Endodermal cell (in vitro differentiated cells): ENCODE measurements around the gene MSL2. TPM values are rescaled to one million over a fixed set of nuclear protein-coding genes. Genes with fewer than 3 reads are reported as not detected.
"Not testable (repeated sequence)": the region's sequence is repeated elsewhere in the genome, so short reads cannot be mapped to it uniquely, and the experiment has no call there.

Source experiments
- DNase-seq: peaks from one replicate; pipeline ENCODE4 v3.0.0-alpha.2; 2017
- H3K27ac ChIP-seq: 2 replicates; pipeline ENCODE4 v1.5.1; 2013; ENCODE audit warnings: mild to moderate bottlenecking, low read depth, low read length, moderate library complexity
- H3K27me3 ChIP-seq: 2 replicates; pipeline ENCODE4 v1.6.1; 2013; ENCODE audit warnings: mild to moderate bottlenecking, low read length, moderate library complexity; ENCODE audit not compliant: insufficient read depth, control insufficient read depth, poor library complexity, severe bottlenecking
- H3K36me3 ChIP-seq: 2 replicates; pipeline ENCODE4 v1.7.0; 2013; ENCODE audit warnings: mild to moderate bottlenecking, low read length, moderate library complexity; ENCODE audit not compliant: control insufficient read depth, insufficient read depth
- H3K4me1 ChIP-seq: one replicate; pipeline ENCODE4 v1.7.0; 2013; ENCODE audit warnings: low read length; ENCODE audit not compliant: control insufficient read depth, insufficient read depth
- H3K4me3 ChIP-seq: 2 replicates; pipeline ENCODE4 v1.5.1; 2013; ENCODE audit warnings: mild to moderate bottlenecking, low read length, moderate library complexity
- H3K9ac ChIP-seq: 2 replicates; pipeline ENCODE4 v1.6.1; 2013; ENCODE audit warnings: mild to moderate bottlenecking, low read length, moderate library complexity; ENCODE audit not compliant: poor library complexity, severe bottlenecking; ENCODE audit errors: extremely low read depth
- H3K9me3 ChIP-seq: 2 replicates; pipeline ENCODE4 v1.6.1; 2013; ENCODE audit warnings: mild to moderate bottlenecking, low read length, moderate library complexity; ENCODE audit not compliant: control insufficient read depth
- H3K27ac Mint-ChIP-seq: 2 replicates; pipeline ENCODE4 v1.8.0; 2020; ENCODE audit warnings: mixed read lengths
- H3K27me3 Mint-ChIP-seq: 2 replicates; pipeline ENCODE4 v1.8.0; 2021; ENCODE audit warnings: mild to moderate bottlenecking, mixed read lengths; ENCODE audit not compliant: insufficient read depth
- H3K36me3 Mint-ChIP-seq: 2 replicates; pipeline ENCODE4 v1.8.0; 2020; ENCODE audit warnings: low read depth, mixed read lengths
- H3K4me1 Mint-ChIP-seq: 2 replicates; pipeline ENCODE4 v1.8.0; 2020; ENCODE audit warnings: mixed read lengths
- H3K4me3 Mint-ChIP-seq: 2 replicates; pipeline ENCODE4 v1.8.0; 2020; ENCODE audit warnings: mild to moderate bottlenecking, moderate library complexity, mixed read lengths
- H3K9me3 Mint-ChIP-seq: 2 replicates; pipeline ENCODE4 v1.8.0; 2020; ENCODE audit warnings: mild to moderate bottlenecking, mixed read lengths
- CTCF ChIP-seq: fragments of 200-600 bp; sonication (generic); conservative IDR thresholded peaks from 2 replicates; pipeline ENCODE4 v1.5.0; 2021; ENCODE audit warnings: antibody characterized with exemption, mild to moderate bottlenecking
- WGBS, 2 experiments: methylation state at CpG; one replicate each; pipeline versions ENCODE4 v1.1.5 to v1.1.7; 2013; ENCODE audit warnings: missing lambda C conversion rate in 2 of 2, mixed read lengths in 1 of 2; ENCODE audit not compliant: insufficient coverage in 1 of 2, insufficient read length in 1 of 2; 5-methylcytosine and 5-hydroxymethylcytosine counted together
- total RNA-seq, 2 donors: library from RNA; stranded (reverse); fragmentation: NEBNext Ultra II Directional in 1 of 2; extraction: Animal tissue kit (Norgen Biotek cat#: 25700) in 1 of 2; gene quantifications; 2 replicates in 1 of 2; 3 replicates in 1 of 2; pipeline ENCODE4 v1.2.1, GENCODE V29; 2021

Gene MSL2
- total RNA-seq, 2 donors from 2014 or later = 35.1 to 45.7 TPM

GRCh38 chr3:136171097-136171542, 25.0 kb downstream of the MSL2 start:
- Mint-ChIP-seq H3K9me3 (no peaks in the 10 kb centered on the region), H3K27me3 (no peaks in the 10 kb centered on the region), H3K36me3 (peaks cover 12% of the 10 kb centered on the region), H3K4me3 (no peak overlapping the region), H3K4me1 (peaks cover 16% of the 10 kb centered on the region), H3K27ac (no peak overlapping the region)
- no peaks in the 10 kb centered on the region for H3K27me3 ChIP-seq
- H3K4me1 ChIP-seq = peaks cover 5% of the 10 kb centered on the region
- H3K36me3 ChIP-seq = peaks cover 3% of the 10 kb centered on the region
- no peak for TF ChIP-seq CTCF
- no peak overlapping the region for H3K4me3 ChIP-seq
- 94% methylated on average over 1 of the region's 1 CpG; no CpG with 5 or more reads in 1 of the 2 experiments for WGBS, 2 experiments
- no peak overlapping the region for H3K27ac ChIP-seq
- DNase-seq = no peak
- no peak overlapping the region for H3K9ac ChIP-seq
- no peaks in the 10 kb centered on the region for H3K9me3 ChIP-seq

GRCh38 chr3:136168236-136168635, 27.9 kb downstream of the MSL2 start:
- not testable (repeated sequence) for DNase-seq, H3K4me3 Mint-ChIP-seq, H3K4me1 ChIP-seq, H3K9me3 ChIP-seq, H3K9me3 Mint-ChIP-seq, H3K9ac ChIP-seq, H3K27me3 Mint-ChIP-seq, H3K4me3 ChIP-seq, H3K27ac ChIP-seq, H3K27me3 ChIP-seq, H3K36me3 ChIP-seq, H3K27ac Mint-ChIP-seq
- Mint-ChIP-seq H3K4me1 (peaks cover 25% of the 10 kb centered on the region), H3K36me3 (peaks cover 12% of the 10 kb centered on the region)
- WGBS, 2 experiments = 96% methylated on average over 2 of the region's 4 CpGs; no CpG with 5 or more reads in 1 of the 2 experiments

- Histone ChIP-seq H3K27me3 (no peaks in the 10 kb centered on the region), H3K4me1 (peaks cover 4% of the 10 kb centered on the region), H3K9ac (no peak overlapping the region), H3K36me3 (no peaks in the 10 kb centered on the region), H3K4me3 (no peak overlapping the region), H3K9me3 (peaks cover 3% of the 10 kb centered on the region), H3K27ac (no peak overlapping the region)
- peaks cover 1% of the 10 kb centered on the region for H3K9me3 Mint-ChIP-seq
- TF ChIP-seq CTCF = no peak
- H3K27ac Mint-ChIP-seq = no peak overlapping the region
- WGBS, 2 experiments = 94 to 100% methylated on average over 2 to 3 of the region's 3 CpGs
- no peaks in the 10 kb centered on the region for H3K27me3 Mint-ChIP-seq
- no peak overlapping the region for H3K4me3 Mint-ChIP-seq
- no peak for DNase-seq
- H3K36me3 Mint-ChIP-seq = peaks cover 12% of the 10 kb centered on the region
- peaks cover 27% of the 10 kb centered on the region for H3K4me1 Mint-ChIP-seq
These were observed 29.6 kb downstream of the MSL2 start for GRCh38 chr3:136166507-136166906.

- not testable (repeated sequence) for H3K27ac ChIP-seq, H3K9ac ChIP-seq, H3K4me3 ChIP-seq, H3K27me3 Mint-ChIP-seq, H3K27me3 ChIP-seq, H3K36me3 ChIP-seq, H3K4me1 ChIP-seq, H3K4me3 Mint-ChIP-seq
- Mint-ChIP-seq H3K27ac (peak overlapping the region; percentile 87), H3K9me3 (peaks cover 10% of the 10 kb centered on the region), H3K4me1 (peaks cover 27% of the 10 kb centered on the region), H3K36me3 (peaks cover 22% of the 10 kb centered on the region)
- DNase-seq = peak; percentile 52
- peaks cover 12% of the 10 kb centered on the region for H3K9me3 ChIP-seq
These were observed 32.5 kb downstream of the MSL2 start for GRCh38 chr3:136163607-136164006.
